Hepatocyte (in vitro differentiated cells): Measurements from ENCODE around the gene SLC12A6. TPM values are rescaled to one million over a fixed set of nuclear protein-coding genes. Genes with fewer than 3 reads are reported as not detected.

Experiments
- DNase-seq: peaks from one replicate; pipeline ENCODE4 v3.0.0-alpha.2; 2016; ENCODE audit warnings: low spot score
- H2AFZ ChIP-seq: fragments of 200-600 bp; sonication (generic); 2 replicates; pipeline ENCODE4 v1.6.0; 2016; ENCODE audit warnings: antibody characterized with exemption, mild to moderate bottlenecking
- H3K27ac ChIP-seq: fragments of 200-600 bp; sonication (generic); 2 replicates; pipeline ENCODE4 v1.5.1; 2016; ENCODE audit warnings: mild to moderate bottlenecking
- H3K27me3 ChIP-seq: fragments of 200-600 bp; sonication (generic); 2 replicates; pipeline ENCODE4 v1.6.1; 2016
- H3K36me3 ChIP-seq: fragments of 200-600 bp; sonication (generic); replicated peaks from 2 replicates; pipeline ENCODE4 v1.5.1; 2016; ENCODE audit warnings: low read depth; ENCODE audit not compliant: insufficient read depth
- H3K4me1 ChIP-seq: fragments of 200-600 bp; sonication (generic); 2 replicates; pipeline ENCODE4 v1.5.1; 2016; ENCODE audit warnings: mild to moderate bottlenecking, moderate library complexity; ENCODE audit not compliant: insufficient read depth
- H3K4me2 ChIP-seq: fragments of 200-600 bp; sonication (generic); 2 replicates; pipeline ENCODE4 v1.6.0; 2016
- H3K4me3 ChIP-seq: fragments of 200-600 bp; sonication (generic); 2 replicates; pipeline ENCODE4 v1.5.1; 2016; ENCODE audit warnings: mild to moderate bottlenecking
- H3K79me2 ChIP-seq: fragments of 200-600 bp; sonication (generic); 2 replicates; pipeline ENCODE4 v1.6.0; 2017; ENCODE audit warnings: mild to moderate bottlenecking
- H3K9me2 ChIP-seq: fragments of 200-600 bp; sonication (generic); replicated peaks from 2 replicates; pipeline ENCODE4 v1.6.0; 2017; ENCODE audit warnings: mild to moderate bottlenecking; ENCODE audit not compliant: insufficient read depth
- H3K9me3 ChIP-seq: fragments of 200-600 bp; sonication (generic); 2 replicates; pipeline ENCODE4 v1.5.1; 2016; ENCODE audit warnings: low read depth, mild to moderate bottlenecking
- H4K20me1 ChIP-seq: fragments of 200-600 bp; sonication (generic); 2 replicates; pipeline ENCODE4 v1.6.0; 2016; ENCODE audit warnings: mild to moderate bottlenecking; ENCODE audit not compliant: insufficient read depth, poor library complexity, severe bottlenecking
- EZH2 ChIP-seq: fragments of 200-600 bp; sonication (generic); IDR thresholded peaks from 2 replicates; pipeline ENCODE4 v1.6.1; 2016; ENCODE audit warnings: antibody characterized with exemption, mild to moderate bottlenecking, borderline replicate concordance
- EZH2phosphoT487 ChIP-seq: fragments of 200-600 bp; sonication (generic); IDR thresholded peaks from one replicate; pipeline ENCODE4 v1.6.1; 2018; ENCODE audit warnings: antibody characterized with exemption, mild to moderate bottlenecking, low read depth, moderate library complexity; ENCODE audit not compliant: unreplicated experiment, severe bottlenecking
- WGBS: methylation state at CpG from one replicate; pipeline ENCODE4 v1.1.6; 2016; ENCODE audit warnings: low lambda C conversion rate; ENCODE audit errors: missing lambda C conversion rate; 5-methylcytosine and 5-hydroxymethylcytosine counted together
- polyA plus RNA-seq: library from polyadenylated mRNA; unstranded; fragments of >200 nt; fragmentation: Nextera tagmentation; extraction: Ambion mirVana; gene quantifications from 2 replicates; pipeline ENCODE4 v1.2.1, GENCODE V29; 2016
- total RNA-seq: library from RNA; depleted of rRNA; stranded (reverse); fragments of >200 nt; gene quantifications from 2 replicates; pipeline ENCODE4 v1.2.3, GENCODE V29; 2014
- TF ChIP-seq, protein P1 (sequence below): fragments of 200-600 bp; sonication (generic); IDR thresholded peaks from 2 replicates; pipeline ENCODE4 v1.5.1; 2016; ENCODE audit warnings: antibody characterized with exemption, mild to moderate bottlenecking; ENCODE audit not compliant: poor library complexity

SLC12A6 gene
- total and polyA plus RNA-seq, 2 experiments from 2014 or later = 7.4 to 13.1 TPM

DNA sequence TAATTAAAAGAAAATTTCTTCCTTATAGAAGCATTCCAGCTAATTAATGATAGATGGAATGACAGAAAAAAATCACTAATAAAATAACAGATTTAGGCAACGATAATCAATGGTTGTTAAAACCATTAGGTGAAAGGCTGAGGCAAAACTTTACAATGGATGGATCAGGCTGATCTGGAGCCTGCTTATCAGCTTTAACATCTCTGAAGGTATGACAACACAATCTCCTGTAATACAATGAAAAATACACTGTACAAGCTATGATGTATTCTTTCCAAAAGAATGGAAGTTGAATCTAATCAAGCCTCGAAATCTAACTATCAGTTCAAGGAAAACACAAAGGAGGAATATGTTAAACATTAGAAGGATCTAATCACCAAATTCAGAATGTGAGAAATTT, 73.5 kb downstream of the SLC12A6 start:
- 78% methylated on average over 2 of the region's 2 CpGs for WGBS
- H3K27ac ChIP-seq = no peak overlapping the region
- TF ChIP-seq, protein P1, sequence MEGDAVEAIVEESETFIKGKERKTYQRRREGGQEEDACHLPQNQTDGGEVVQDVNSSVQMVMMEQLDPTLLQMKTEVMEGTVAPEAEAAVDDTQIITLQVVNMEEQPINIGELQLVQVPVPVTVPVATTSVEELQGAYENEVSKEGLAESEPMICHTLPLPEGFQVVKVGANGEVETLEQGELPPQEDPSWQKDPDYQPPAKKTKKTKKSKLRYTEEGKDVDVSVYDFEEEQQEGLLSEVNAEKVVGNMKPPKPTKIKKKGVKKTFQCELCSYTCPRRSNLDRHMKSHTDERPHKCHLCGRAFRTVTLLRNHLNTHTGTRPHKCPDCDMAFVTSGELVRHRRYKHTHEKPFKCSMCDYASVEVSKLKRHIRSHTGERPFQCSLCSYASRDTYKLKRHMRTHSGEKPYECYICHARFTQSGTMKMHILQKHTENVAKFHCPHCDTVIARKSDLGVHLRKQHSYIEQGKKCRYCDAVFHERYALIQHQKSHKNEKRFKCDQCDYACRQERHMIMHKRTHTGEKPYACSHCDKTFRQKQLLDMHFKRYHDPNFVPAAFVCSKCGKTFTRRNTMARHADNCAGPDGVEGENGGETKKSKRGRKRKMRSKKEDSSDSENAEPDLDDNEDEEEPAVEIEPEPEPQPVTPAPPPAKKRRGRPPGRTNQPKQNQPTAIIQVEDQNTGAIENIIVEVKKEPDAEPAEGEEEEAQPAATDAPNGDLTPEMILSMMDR = no peak
- TF ChIP-seq EZH2phosphoT487 (no peak), EZH2 (no peak)
- H3K79me2 ChIP-seq = no peaks in the 10 kb centered on the region
- H3K4me1 ChIP-seq = no peaks in the 10 kb centered on the region
- no peak overlapping the region for H3K4me3 ChIP-seq
- H3K4me2 ChIP-seq = no peak overlapping the region
- no peak overlapping the region for H2AFZ ChIP-seq
- H3K27me3 ChIP-seq = no peaks in the 10 kb centered on the region
- no peaks in the 10 kb centered on the region for H3K9me3 ChIP-seq
- no peak for DNase-seq
- H3K36me3 ChIP-seq = no peaks in the 10 kb centered on the region
- no peaks in the 10 kb centered on the region for H4K20me1 ChIP-seq
- no peaks in the 10 kb centered on the region for H3K9me2 ChIP-seq

DNA sequence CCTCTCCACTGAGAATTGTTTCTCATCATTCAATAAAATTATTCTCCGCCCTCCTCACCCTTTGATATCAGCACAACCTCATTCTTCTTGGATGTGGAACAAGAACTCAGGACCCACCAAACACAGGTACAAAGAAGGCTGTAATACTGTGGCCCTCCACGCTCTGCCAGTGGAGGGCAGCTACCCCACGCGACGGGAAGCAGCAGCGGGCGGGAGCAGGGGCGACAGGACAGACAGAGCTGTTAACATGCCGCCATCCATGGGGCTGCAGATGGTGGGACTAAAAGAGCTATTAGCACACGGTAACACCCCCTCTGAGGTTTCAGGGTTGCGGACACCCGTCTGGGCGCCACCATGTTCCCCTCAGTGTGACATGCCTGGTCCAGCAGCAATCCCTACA, 75.2 kb downstream of the SLC12A6 start:
- H3K79me2 ChIP-seq = no peaks in the 10 kb centered on the region
- TF ChIP-seq, protein P1 = no peak
- TF ChIP-seq EZH2 (no peak), EZH2phosphoT487 (no peak)
- H2AFZ ChIP-seq = no peak overlapping the region
- no peak for DNase-seq
- WGBS = 99% methylated on average over 12 of the region's 13 CpGs
- H3K36me3 ChIP-seq = no peaks in the 10 kb centered on the region
- no peak overlapping the region for H3K4me2 ChIP-seq
- H3K9me2 ChIP-seq = no peaks in the 10 kb centered on the region
- H3K4me1 ChIP-seq = no peaks in the 10 kb centered on the region
- no peak overlapping the region for H3K4me3 ChIP-seq
- no peaks in the 10 kb centered on the region for H4K20me1 ChIP-seq
- no peak overlapping the region for H3K27ac ChIP-seq
- H3K9me3 ChIP-seq = no peaks in the 10 kb centered on the region
- no peaks in the 10 kb centered on the region for H3K27me3 ChIP-seq

DNA sequence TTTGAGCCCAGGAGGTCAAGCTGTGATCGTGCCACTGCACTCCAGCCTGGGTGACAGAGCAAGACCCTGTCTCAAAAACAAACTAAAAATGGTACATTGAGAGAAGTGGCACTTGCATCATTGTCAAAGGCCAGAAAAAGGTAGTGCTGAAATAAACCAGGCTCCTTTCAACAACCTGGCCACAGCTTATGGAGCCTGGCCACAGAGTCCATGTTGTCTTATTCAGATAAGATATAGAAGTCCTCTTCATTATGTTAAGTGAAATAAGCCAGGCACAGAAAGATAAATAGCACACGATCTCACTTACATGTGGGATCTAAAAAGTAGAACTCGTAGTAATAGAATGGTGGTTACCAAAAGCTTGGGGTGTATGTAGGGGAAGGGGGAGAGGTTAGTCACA, 78.0 kb downstream of the SLC12A6 start:
- H3K4me3 ChIP-seq = no peak overlapping the region
- no peaks in the 10 kb centered on the region for H3K9me3 ChIP-seq
- H3K9me2 ChIP-seq = no peaks in the 10 kb centered on the region
- H3K79me2 ChIP-seq = no peaks in the 10 kb centered on the region
- TF ChIP-seq, protein P1 = no peak
- no peak for TF ChIP-seq EZH2phosphoT487
- no peak for TF ChIP-seq EZH2
- H3K4me2 ChIP-seq = no peak overlapping the region
- H3K4me1 ChIP-seq = no peaks in the 10 kb centered on the region
- H3K27ac ChIP-seq = no peak overlapping the region
- WGBS = 56% methylated on average over 3 of the region's 3 CpGs
- H3K27me3 ChIP-seq = no peaks in the 10 kb centered on the region
- DNase-seq = no peak
- no peak overlapping the region for H2AFZ ChIP-seq
- no peaks in the 10 kb centered on the region for H3K36me3 ChIP-seq
- H4K20me1 ChIP-seq = no peaks in the 10 kb centered on the region

DNA sequence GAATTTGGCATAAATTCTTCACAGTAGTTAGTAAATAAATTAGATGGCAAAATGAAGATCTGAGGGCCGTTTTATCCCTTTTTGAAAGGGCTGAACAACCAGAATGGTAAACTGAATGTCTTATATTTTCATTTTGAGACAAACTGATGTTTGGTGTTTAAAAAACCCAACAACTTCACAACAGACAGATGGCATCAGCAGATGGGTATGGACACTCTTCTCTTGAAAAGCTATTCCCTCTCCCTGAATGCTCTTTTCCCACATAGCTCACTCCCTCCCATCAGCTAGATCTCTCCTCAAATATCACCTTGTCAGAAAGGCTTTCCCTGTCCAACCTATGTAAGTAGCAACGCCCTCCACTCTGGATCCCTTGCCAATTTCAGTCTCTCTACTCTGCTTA, 79.4 kb downstream of the SLC12A6 start:
- no peak overlapping the region for H3K4me3 ChIP-seq
- H2AFZ ChIP-seq = no peak overlapping the region
- H3K36me3 ChIP-seq = no peaks in the 10 kb centered on the region

More for the DNA sequence above, 79.4 kb downstream of the SLC12A6 start:
- H3K27me3 ChIP-seq = no peaks in the 10 kb centered on the region
- H3K27ac ChIP-seq = no peak overlapping the region
- TF ChIP-seq, protein P1 = no peak
- DNase-seq = no peak
- H4K20me1 ChIP-seq = no peaks in the 10 kb centered on the region
- H3K9me2 ChIP-seq = no peaks in the 10 kb centered on the region
- no peak overlapping the region for H3K4me2 ChIP-seq
- H3K4me1 ChIP-seq = no peaks in the 10 kb centered on the region
- no peaks in the 10 kb centered on the region for H3K79me2 ChIP-seq
- WGBS = 81% methylated on average over 2 of the region's 2 CpGs
- H3K9me3 ChIP-seq = no peaks in the 10 kb centered on the region
